ENCODE results near the gene SEMA5A. TPM values are rescaled to one million over a fixed set of nuclear protein-coding genes. Genes with fewer than 3 reads are reported as not detected.

SEMA5A gene
- total and polyA plus RNA-seq, 2 donors (not counting 1 experiment from before 2014, with no cell fraction given) = not detected

- POLR2A ChIA-PET = no interaction called here
- 100% methylated on average over 1 of the region's 4 CpGs for WGBS (ENCODE audit: insufficient coverage)
- TF ChIP-seq EZH2 (IDR thresholded peaks at IDR 0.05; ENCODE audit: borderline replicate concordance, insufficient read depth, low read depth, low read length, poor library complexity, severe bottlenecking) = no peak
- TF ChIP-seq, protein P1, sequence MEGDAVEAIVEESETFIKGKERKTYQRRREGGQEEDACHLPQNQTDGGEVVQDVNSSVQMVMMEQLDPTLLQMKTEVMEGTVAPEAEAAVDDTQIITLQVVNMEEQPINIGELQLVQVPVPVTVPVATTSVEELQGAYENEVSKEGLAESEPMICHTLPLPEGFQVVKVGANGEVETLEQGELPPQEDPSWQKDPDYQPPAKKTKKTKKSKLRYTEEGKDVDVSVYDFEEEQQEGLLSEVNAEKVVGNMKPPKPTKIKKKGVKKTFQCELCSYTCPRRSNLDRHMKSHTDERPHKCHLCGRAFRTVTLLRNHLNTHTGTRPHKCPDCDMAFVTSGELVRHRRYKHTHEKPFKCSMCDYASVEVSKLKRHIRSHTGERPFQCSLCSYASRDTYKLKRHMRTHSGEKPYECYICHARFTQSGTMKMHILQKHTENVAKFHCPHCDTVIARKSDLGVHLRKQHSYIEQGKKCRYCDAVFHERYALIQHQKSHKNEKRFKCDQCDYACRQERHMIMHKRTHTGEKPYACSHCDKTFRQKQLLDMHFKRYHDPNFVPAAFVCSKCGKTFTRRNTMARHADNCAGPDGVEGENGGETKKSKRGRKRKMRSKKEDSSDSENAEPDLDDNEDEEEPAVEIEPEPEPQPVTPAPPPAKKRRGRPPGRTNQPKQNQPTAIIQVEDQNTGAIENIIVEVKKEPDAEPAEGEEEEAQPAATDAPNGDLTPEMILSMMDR (IDR thresholded peaks at IDR 0.05) = no peak
Observed at GRCh38 chr5:9391080-9391479, 154.8 kb downstream of the SEMA5A start.

GRCh38 chr5:9390113-9390512 lies 155.8 kb downstream of the SEMA5A start:
- no peak overlapping the region for H3K9ac ChIP-seq (ENCODE audit: low read length)
- H4K20me1 ChIP-seq (ENCODE audit: control insufficient read depth, insufficient read depth, low read length, poor library complexity, severe bottlenecking) = no peaks in the 10 kb centered on the region
- H2AFZ ChIP-seq (ENCODE audit: insufficient read depth, low read depth, low read length, poor library complexity, severe bottlenecking) = no peak overlapping the region
- Mint-ChIP-seq H3K4me1 (no peaks in the 10 kb centered on the region), H3K27ac (no peak overlapping the region), H3K9me3 (ENCODE audit: insufficient read depth) (no peaks in the 10 kb centered on the region), H3K4me3 (no peak overlapping the region), H3K27me3 (no peaks in the 10 kb centered on the region)
- WGBS (ENCODE audit: insufficient coverage) = no CpG with 5 or more reads among the region's 1 CpG
- no peak overlapping the region for H3K27ac ChIP-seq (ENCODE audit: low read length in 2 of 2)
- no peaks in the 10 kb centered on the region for H3K79me2 ChIP-seq (ENCODE audit: control insufficient read depth, insufficient read depth, low read length)
- POLR2A ChIA-PET = no interaction called here
- intact Hi-C loops (cut with micrococcal nuclease) = no loop called here
- ATAC-seq (ENCODE audit: low read depth) (no peak), DNase-seq (no peak)
- H3K36me3 ChIP-seq (replicated peaks in 1 of 2; ENCODE audit: control extremely low read depth in 1 of 2, control insufficient read depth in 1 of 2, extremely low read depth in 1 of 2, insufficient read depth in 2 of 2, low read length in 1 of 2) = no peaks in the 10 kb centered on the region
- CTCF ChIA-PET = no interaction called here
- TF ChIP-seq EZH2 (IDR thresholded peaks at IDR 0.05; ENCODE audit: borderline replicate concordance, insufficient read depth, low read depth, low read length, poor library complexity, severe bottlenecking) = no peak
- TF ChIP-seq, protein P1 (IDR thresholded peaks at IDR 0.05) = no peak
- H3K4me3 ChIP-seq (ENCODE audit: control extremely low read depth in 1 of 5, extremely low read depth in 1 of 5, insufficient read depth in 1 of 5, low read depth in 2 of 5, low read length in 4 of 5) = no peak overlapping the region
- no peak overlapping the region for H3K4me2 ChIP-seq (replicated peaks; ENCODE audit: low read depth, low read length, poor library complexity, severe bottlenecking)
- H3K27me3 ChIP-seq (replicated peaks in 1 of 4; ENCODE audit: control extremely low read depth in 1 of 4, control insufficient read depth in 3 of 4, insufficient read depth in 4 of 4, low read length in 3 of 4) = no peaks in the 10 kb centered on the region
- no peaks in the 10 kb centered on the region for H3K9me3 ChIP-seq (ENCODE audit: control extremely low read depth in 1 of 3, control insufficient read depth in 2 of 3, insufficient read depth in 1 of 3, low read length in 2 of 3)
- H3K4me1 ChIP-seq (ENCODE audit: control insufficient read depth in 2 of 2, insufficient read depth in 2 of 2, low read length in 2 of 2) = no peaks in the 10 kb centered on the region

More at GRCh38 chr5:9391080-9391479, 154.8 kb downstream of the SEMA5A start:
- Histone ChIP-seq H2AFZ (ENCODE audit: insufficient read depth, low read depth, low read length, poor library complexity, severe bottlenecking) (no peak overlapping the region), H3K79me2 (ENCODE audit: control insufficient read depth, insufficient read depth, low read length) (no peaks in the 10 kb centered on the region), H3K4me2 (replicated peaks; ENCODE audit: low read depth, low read length, poor library complexity, severe bottlenecking) (no peak overlapping the region), H3K27ac (ENCODE audit: low read length in 2 of 2) (no peak overlapping the region), H3K9ac (ENCODE audit: low read length) (no peak overlapping the region), H3K36me3 (replicated peaks in 1 of 2; ENCODE audit: control extremely low read depth in 1 of 2, control insufficient read depth in 1 of 2, extremely low read depth in 1 of 2, insufficient read depth in 2 of 2, low read length in 1 of 2) (no peaks in the 10 kb centered on the region), H3K9me3 (ENCODE audit: control extremely low read depth in 1 of 3, control insufficient read depth in 2 of 3, insufficient read depth in 1 of 3, low read length in 2 of 3) (no peaks in the 10 kb centered on the region), H3K4me3 (ENCODE audit: control extremely low read depth in 1 of 5, extremely low read depth in 1 of 5, insufficient read depth in 1 of 5, low read depth in 2 of 5, low read length in 4 of 5) (no peak overlapping the region), H3K27me3 (replicated peaks in 1 of 4; ENCODE audit: control extremely low read depth in 1 of 4, control insufficient read depth in 3 of 4, insufficient read depth in 4 of 4, low read length in 3 of 4) (no peaks in the 10 kb centered on the region), H4K20me1 (ENCODE audit: control insufficient read depth, insufficient read depth, low read length, poor library complexity, severe bottlenecking) (no peaks in the 10 kb centered on the region), H3K4me1 (ENCODE audit: control insufficient read depth in 2 of 2, insufficient read depth in 2 of 2, low read length in 2 of 2) (no peaks in the 10 kb centered on the region)
- H3K27me3 Mint-ChIP-seq = no peaks in the 10 kb centered on the region
- no peak overlapping the region for H3K27ac Mint-ChIP-seq
- no peaks in the 10 kb centered on the region for H3K4me1 Mint-ChIP-seq
- intact Hi-C loops (cut with micrococcal nuclease) = no loop called here
- DNase-seq = no peak
- H3K9me3 Mint-ChIP-seq (ENCODE audit: insufficient read depth) = no peaks in the 10 kb centered on the region
- CTCF ChIA-PET = no interaction called here
- no peak for ATAC-seq (ENCODE audit: low read depth)
- no peak overlapping the region for H3K4me3 Mint-ChIP-seq

Data from B cell (primary cell).